ENCODE data around the gene ARHGAP15.

Gene ARHGAP15

GRCh38 chr2:143263066-143263625 is 133.9 kb downstream of the ARHGAP15 start:
- no peak overlapping the region for H3K4me3 ChIP-seq (ENCODE audit: low read length)
- TF ChIP-seq ZNF274 (IDR thresholded peaks at IDR 0.05; ENCODE audit: low read depth, low read length), result no peak

GRCh38 chr2:143264851-143265250 is 135.6 kb downstream of the ARHGAP15 start:
- H3K4me3 ChIP-seq (ENCODE audit: low read length), result no peak overlapping the region
- TF ChIP-seq ZNF274 (IDR thresholded peaks at IDR 0.05; ENCODE audit: low read depth, low read length), result no peak

- no peak overlapping the region for H3K4me3 ChIP-seq (ENCODE audit: low read length)
- TF ChIP-seq ZNF274 (IDR thresholded peaks at IDR 0.05; ENCODE audit: low read depth, low read length), result no peak
Measured at GRCh38 chr2:143279672-143280071, 150.5 kb downstream of the ARHGAP15 start.

- no peak overlapping the region for H3K4me3 ChIP-seq (ENCODE audit: low read length)
- TF ChIP-seq ZNF274 (IDR thresholded peaks at IDR 0.05; ENCODE audit: low read depth, low read length), result no peak
Measured at GRCh38 chr2:143280097-143280757, 151.0 kb downstream of the ARHGAP15 start.

- no peak for TF ChIP-seq ZNF274 (IDR thresholded peaks at IDR 0.05; ENCODE audit: low read depth, low read length)
- H3K4me3 ChIP-seq (ENCODE audit: low read length), result no peak overlapping the region
Measured at GRCh38 chr2:143282684-143283083, 153.5 kb downstream of the ARHGAP15 start.

GRCh38 chr2:143284087-143284675 is 155.0 kb downstream of the ARHGAP15 start:
- no peak overlapping the region for H3K4me3 ChIP-seq (ENCODE audit: low read length)
- no peak for TF ChIP-seq ZNF274 (IDR thresholded peaks at IDR 0.05; ENCODE audit: low read depth, low read length)

GRCh38 chr2:143289025-143289424 is 159.8 kb downstream of the ARHGAP15 start:
- TF ChIP-seq ZNF274 (IDR thresholded peaks at IDR 0.05; ENCODE audit: low read depth, low read length), result no peak
- H3K4me3 ChIP-seq (ENCODE audit: low read length), result no peak overlapping the region

- H3K4me3 ChIP-seq (ENCODE audit: low read length), result no peak overlapping the region
- no peak for TF ChIP-seq ZNF274 (IDR thresholded peaks at IDR 0.05; ENCODE audit: low read depth, low read length)
Measured at GRCh38 chr2:143290221-143290620, 161.0 kb downstream of the ARHGAP15 start.

GRCh38 chr2:143294068-143294467 is 164.8 kb downstream of the ARHGAP15 start:
- no peak for TF ChIP-seq ZNF274 (IDR thresholded peaks at IDR 0.05; ENCODE audit: low read depth, low read length)
- H3K4me3 ChIP-seq (ENCODE audit: low read length), result no peak overlapping the region

- no peak overlapping the region for H3K4me3 ChIP-seq (ENCODE audit: low read length)
- no peak for TF ChIP-seq ZNF274 (IDR thresholded peaks at IDR 0.05; ENCODE audit: low read depth, low read length)
Measured at GRCh38 chr2:143296089-143296488, 166.9 kb downstream of the ARHGAP15 start.

GRCh38 chr2:143297182-143297581 is 168.0 kb downstream of the ARHGAP15 start:
- H3K4me3 ChIP-seq (ENCODE audit: low read length), result no peak overlapping the region
- no peak for TF ChIP-seq ZNF274 (IDR thresholded peaks at IDR 0.05; ENCODE audit: low read depth, low read length)

GRCh38 chr2:143300536-143300935 is 171.3 kb downstream of the ARHGAP15 start:
- H3K4me3 ChIP-seq (ENCODE audit: low read length), result no peak overlapping the region
- no peak for TF ChIP-seq ZNF274 (IDR thresholded peaks at IDR 0.05; ENCODE audit: low read depth, low read length)

GRCh38 chr2:143311426-143311825 is 182.2 kb downstream of the ARHGAP15 start:
- TF ChIP-seq ZNF274 (IDR thresholded peaks at IDR 0.05; ENCODE audit: low read depth, low read length), result no peak
- no peak overlapping the region for H3K4me3 ChIP-seq (ENCODE audit: low read length)

- TF ChIP-seq ZNF274 (IDR thresholded peaks at IDR 0.05; ENCODE audit: low read depth, low read length), result no peak
- no peak overlapping the region for H3K4me3 ChIP-seq (ENCODE audit: low read length)
Measured at GRCh38 chr2:143312441-143312840, 183.2 kb downstream of the ARHGAP15 start.

- no peak for TF ChIP-seq ZNF274 (IDR thresholded peaks at IDR 0.05; ENCODE audit: low read depth, low read length)
- no peak overlapping the region for H3K4me3 ChIP-seq (ENCODE audit: low read length)
Measured at GRCh38 chr2:143313861-143314260, 184.6 kb downstream of the ARHGAP15 start.

Measured in GM08714 (cell line).